ENCODE measurements around the gene HECW1. TPM values are rescaled to one million over a fixed set of nuclear protein-coding genes. Genes with fewer than 3 reads are reported as not detected.

The HECW1 gene
- total and polyA plus RNA-seq, 10 of the 15 experiments (the other 5 are each of a cell fraction or from before 2014, with no cell fraction given) = under 0.01 to 0.31 (median 0.04) TPM; not detected in 3

- DNase-seq (ENCODE audit: low read depth, low spot score) (no peak), ATAC-seq (no peak), FAIRE-seq (no peak)
- no TSS peak for BruUV-seq (replicated peaks)
- POLR2A ChIA-PET = interaction anchor here (0.7 kb wide), 1 partner anchor 12 kb away, joined by 6 read pairs; no protein-coding TSS in a partner anchor
- no peak overlapping the region for H2AFZ ChIP-seq (ENCODE audit: control insufficient read depth, low read depth, low read length)
- WGBS (ENCODE audit: insufficient coverage, insufficient replicate concordance, low lambda C conversion rate, missing lambda C conversion rate) = 22% methylated on average over 7 of the region's 8 CpGs
- H3K27ac ChIP-seq (ENCODE audit: control insufficient read depth, insufficient read depth) = no peak overlapping the region
- peaks cover 1% of the 10 kb centered on the region; the same call in 1 of the 3 replicates for H3K9me3 ChIP-seq (replicated peaks; ENCODE audit: control insufficient read depth, insufficient read depth, low read length)
- no peaks in the 10 kb centered on the region for H3K4me1 ChIP-seq (ENCODE audit: control insufficient read depth, insufficient read depth, low read length)
- SMC1A ChIA-PET (ENCODE audit: uncharacterized antibody, unreplicated experiment) = no interaction called here
- no peaks in the 10 kb centered on the region; a peak in 1 of 4 replicates for H3K27me3 ChIP-seq (replicated peaks in 1 of 2; ENCODE audit: control insufficient read depth in 2 of 2, insufficient read depth in 2 of 2, low read length in 1 of 2)
- CTCF ChIA-PET = interaction anchor here (1.6 kb wide), 1 partner anchor 55 kb away, joined by 7 read pairs; no protein-coding TSS in a partner anchor
- no peak overlapping the region for H3K4me2 ChIP-seq (ENCODE audit: control insufficient read depth, insufficient read depth)
- RAD21 ChIA-PET (ENCODE audit: unreplicated experiment) = no interaction called here
- no peak overlapping the region for H3K4me3 ChIP-seq
- H3K36me3 ChIP-seq (ENCODE audit: control insufficient read depth in 2 of 2, insufficient read depth in 2 of 2, low read length in 1 of 2) = no peaks in the 10 kb centered on the region
- intact Hi-C loops (cut with micrococcal nuclease; ENCODE audit: unreplicated experiment) = no loop called here
- H3K79me2 ChIP-seq (ENCODE audit: control insufficient read depth, insufficient read depth, low read length) = no peaks in the 10 kb centered on the region
- H3K9ac ChIP-seq (ENCODE audit: control insufficient read depth, insufficient read depth, low read length) = no peak overlapping the region
- no peak for TF ChIP-seq GATAD2B (conservative IDR thresholded peaks at IDR 0.05; ENCODE audit: low read depth)
- TF ChIP-seq ZNF217 (IDR thresholded peaks at IDR 0.05) = no peak
- no peak for TF ChIP-seq CBX3 (IDR thresholded peaks at IDR 0.05; ENCODE audit: borderline replicate concordance, low read depth)
- TF ChIP-seq MAX (IDR thresholded peaks at IDR 0.05; ENCODE audit: low read depth, low read length) = no peak
- no peak for TF ChIP-seq GABPA (IDR thresholded peaks at IDR 0.05; ENCODE audit: low read depth)
- no peak for TF ChIP-seq RCOR1 (conservative IDR thresholded peaks at IDR 0.05; ENCODE audit: low read depth, low read length)
- no peaks in the 10 kb centered on the region for H4K20me1 ChIP-seq (ENCODE audit: control insufficient read depth, insufficient read depth)
- in situ Hi-C loops (cut with MboI) = no loop called here
These were observed 272.3 kb downstream of the HECW1 start for GRCh38 chr7:43384616-43385308.

- no peaks in the 10 kb centered on the region for H4K20me1 ChIP-seq (ENCODE audit: control insufficient read depth, insufficient read depth)
- 13% methylated on average over 1 of the region's 2 CpGs for WGBS (ENCODE audit: insufficient coverage, insufficient replicate concordance, low lambda C conversion rate, missing lambda C conversion rate)
- H3K9me3 ChIP-seq (replicated peaks; ENCODE audit: control insufficient read depth, insufficient read depth, low read length) = peaks cover 1% of the 10 kb centered on the region; the same call in 1 of the 3 replicates
- TF ChIP-seq BACH1 (IDR thresholded peaks at IDR 0.05; ENCODE audit: borderline replicate concordance) (no peak), SMAD5 (IDR thresholded peaks at IDR 0.05; ENCODE audit: low read depth) (no peak), SP1 (IDR thresholded peaks at IDR 0.05; ENCODE audit: low read depth, low read length) (no peak), SKIL (IDR thresholded peaks at IDR 0.05; ENCODE audit: low read depth, poor library complexity, severe bottlenecking) (no peak), EGR1 (IDR thresholded peaks at IDR 0.05; ENCODE audit: borderline replicate concordance in 1 of 2, low read depth in 2 of 2, low read length in 2 of 2) (no peak), SMARCA5 (IDR thresholded peaks at IDR 0.05) (no peak), CREM (IDR thresholded peaks at IDR 0.05; ENCODE audit: low read depth) (no peak), ZNF622 (IDR thresholded peaks at IDR 0.05) (no peak), SIN3A (IDR thresholded peaks at IDR 0.05; ENCODE audit: low read depth, low read length) (no peak), CHD4 (IDR thresholded peaks at IDR 0.05) (no peak)
- H3K4me3 ChIP-seq = no peak overlapping the region
- H3K9ac ChIP-seq (ENCODE audit: control insufficient read depth, insufficient read depth, low read length) = no peak overlapping the region
- ChIA-PET RAD21 (ENCODE audit: unreplicated experiment) (no interaction called here), SMC1A (ENCODE audit: uncharacterized antibody, unreplicated experiment) (interaction anchor here (0.8 to 1.2 kb wide), 2 partner anchors 18 to 32 kb away, joined by 3 read pairs; no protein-coding TSS in a partner anchor), CTCF (interaction anchor here (1.6 kb wide), 1 partner anchor 55 kb away, joined by 7 read pairs; no protein-coding TSS in a partner anchor), POLR2A (interaction anchor here (0.7 kb wide), 1 partner anchor 12 kb away, joined by 6 read pairs; no protein-coding TSS in a partner anchor)
- no peaks in the 10 kb centered on the region; a peak in 1 of 4 replicates for H3K27me3 ChIP-seq (replicated peaks in 1 of 2; ENCODE audit: control insufficient read depth in 2 of 2, insufficient read depth in 2 of 2, low read length in 1 of 2)
- intact Hi-C loops (cut with micrococcal nuclease; ENCODE audit: unreplicated experiment) = no loop called here
- no peaks in the 10 kb centered on the region for H3K36me3 ChIP-seq (ENCODE audit: control insufficient read depth in 2 of 2, insufficient read depth in 2 of 2, low read length in 1 of 2)
- no peak overlapping the region for H2AFZ ChIP-seq (ENCODE audit: control insufficient read depth, low read depth, low read length)
- BruUV-seq (replicated peaks) = no TSS peak
- ATAC-seq (no peak), DNase-seq (ENCODE audit: low read depth, low spot score) (no peak), FAIRE-seq (no peak)
- no peaks in the 10 kb centered on the region for H3K79me2 ChIP-seq (ENCODE audit: control insufficient read depth, insufficient read depth, low read length)
- in situ Hi-C loops (cut with MboI) = no loop called here
- no peaks in the 10 kb centered on the region for H3K4me1 ChIP-seq (ENCODE audit: control insufficient read depth, insufficient read depth, low read length)
- H3K27ac ChIP-seq (ENCODE audit: control insufficient read depth, insufficient read depth) = no peak overlapping the region
- no peak overlapping the region for H3K4me2 ChIP-seq (ENCODE audit: control insufficient read depth, insufficient read depth)
These were observed 272.8 kb downstream of the HECW1 start for GRCh38 chr7:43385309-43385680.

Data from GM12878 (cell line).